Measurements from ENCODE around the gene OR14J1.

DNA sequence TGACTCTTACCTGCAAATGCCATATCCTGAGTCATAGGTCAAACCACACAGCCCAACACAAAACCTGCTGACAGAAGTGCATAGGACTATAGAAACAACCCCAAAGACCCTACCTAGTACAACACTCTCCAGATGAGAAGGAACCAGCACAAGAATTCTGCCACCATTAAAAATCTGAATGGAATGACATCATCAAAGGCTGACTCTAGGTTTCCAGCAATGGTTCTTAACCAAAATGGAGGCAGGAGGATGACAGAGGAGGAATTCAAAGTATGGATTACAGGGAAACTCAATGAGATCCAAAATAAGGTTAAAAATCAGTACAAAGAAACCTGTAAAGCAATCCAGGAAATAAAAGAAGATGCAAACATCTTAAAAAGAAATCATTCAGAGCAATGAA is 31.2 kb downstream of the OR14J1 start:
- TF ChIP-seq SIN3A (IDR thresholded peaks at IDR 0.05; ENCODE audit: borderline replicate concordance, insufficient read depth, low read length) (no peak), POLR2AphosphoS5 (IDR thresholded peaks at IDR 0.05; ENCODE audit: low read depth, low read length) (no peak), REST (IDR thresholded peaks at IDR 0.05; ENCODE audit: insufficient read depth in 1 of 2, low read depth in 2 of 2, low read length in 2 of 2) (no peak), TAF1 (IDR thresholded peaks at IDR 0.05; ENCODE audit: borderline replicate concordance, insufficient read depth, low read length) (no peak), FOXP2 (optimal IDR thresholded peaks at IDR 0.05; ENCODE audit: borderline replicate concordance, extremely low read depth, extremely low read length, insufficient read depth) (no peak)

Measured in PFSK-1 (cell line).